ENCODE data around the gene PFN4. TPM values are rescaled to one million over a fixed set of nuclear protein-coding genes. Genes with fewer than 3 reads are reported as not detected.

Gene PFN4
- total RNA-seq, 4 donors from 2014 or later: 0.80 TPM; not detected in 3

GRCh38 chr2:24084386-24085199, 38.5 kb downstream of the PFN4 start, which contains the start of gene TP53I3:
TP53I3 (minus strand) TSS chr2:24084834; CDS start chr2:24084326, 508 bp downstream.
- Histone ChIP-seq H3K4me1 (peaks cover 8 to 27% (median 15%) of the 10 kb centered on the region in 4 donors), H3K4me3 (peak within 1 kb of the TSS; percentile 42 to 63 (median 53)), H3K36me3 (peaks cover 0 to 8% (median 0%) of the 10 kb centered on the region in 4 donors), H3K9me3 (no peaks in the 10 kb centered on the region), H3K27me3 (no peaks in the 10 kb centered on the region), H3K27ac (peak within 1 kb of the TSS; percentile 92 to 96 (median 93))
- WGBS, 2 donors (ENCODE audit: low coverage in 1 of 2): 0 to 2% methylated on average over 5 to 40 of the region's 44 CpGs
- intact Hi-C loops (cut with DNase I; ENCODE audit: low total_unique reads): loop anchor here (1.0 kb wide), 1 partner anchor 157 kb away; the partner anchor contains the start of gene ATAD2B
- DNase-seq: peak; percentile 91
- TF ChIP-seq POLR2AphosphoS5 (IDR thresholded peaks at IDR 0.05) (peak; percentile 76 to 86 (median 83)), POLR2A (IDR thresholded peaks at IDR 0.05) (peak; percentile 93), EP300 (IDR thresholded peaks at IDR 0.05; ENCODE audit: low read depth) (no peak), CTCF (IDR thresholded peaks at IDR 0.05) (peak; percentile 96 to 100 (median 98))
- in situ Hi-C loops (cut with MboI; ENCODE audit: low pct_ligation_motif_present in 1 of 4, low pct_unique_long_range_greater_than_20kb in 1 of 4, low sequenced_read_pairs in 3 of 4): no loop called here

- Histone ChIP-seq H3K9me3 (no peaks in the 10 kb centered on the region), H3K27me3 (no peaks in the 10 kb centered on the region), H3K27ac (peak overlapping the region; percentile 92 to 96 (median 93)), H3K4me1 (peaks cover 8 to 27% (median 15%) of the 10 kb centered on the region in 4 donors), H3K36me3 (peaks cover 0 to 8% (median 0%) of the 10 kb centered on the region in 4 donors), H3K4me3 (peak overlapping the region; percentile 21 to 63 (median 53))
- intact Hi-C loops (cut with DNase I; ENCODE audit: low total_unique reads): loop anchor here (1.0 kb wide), 1 partner anchor 156 kb away; the partner anchor contains the start of gene ATAD2B
- 6% methylated on average over 22 of the region's 30 CpGs; no CpG with 5 or more reads in 1 of the 2 donors for WGBS, 2 donors (ENCODE audit: low coverage in 1 of 2)
- in situ Hi-C loops (cut with MboI; ENCODE audit: low pct_ligation_motif_present in 1 of 4, low pct_unique_long_range_greater_than_20kb in 1 of 4, low sequenced_read_pairs in 3 of 4): no loop called here
- DNase-seq: peak; percentile 94
- peak; percentile 47 to 81 (median 66) for TF ChIP-seq POLR2AphosphoS5 (IDR thresholded peaks at IDR 0.05)
- TF ChIP-seq CTCF (IDR thresholded peaks at IDR 0.05): no peak
- peak; percentile 67 for TF ChIP-seq POLR2A (IDR thresholded peaks at IDR 0.05)
- peak; percentile 66 for TF ChIP-seq EP300 (IDR thresholded peaks at IDR 0.05; ENCODE audit: low read depth)
These were observed 39.4 kb downstream of the PFN4 start for GRCh38 chr2:24083567-24084385.

- Histone ChIP-seq H3K27me3 (no peaks in the 10 kb centered on the region), H3K9me3 (no peaks in the 10 kb centered on the region), H3K27ac (peak overlapping the region; percentile 92 to 96 (median 93)), H3K36me3 (peaks cover 0 to 8% (median 0%) of the 10 kb centered on the region in 4 donors), H3K4me3 (peak overlapping the region in 3 of 4 donors; percentile 51 to 63 (median 55)), H3K4me1 (peaks cover 8 to 34% (median 16%) of the 10 kb centered on the region in 4 donors)
- intact Hi-C loops (cut with DNase I; ENCODE audit: low total_unique reads): no loop called here
- in situ Hi-C loops (cut with MboI; ENCODE audit: low pct_ligation_motif_present in 1 of 4, low pct_unique_long_range_greater_than_20kb in 1 of 4, low sequenced_read_pairs in 3 of 4): no loop called here
- 64 to 88% methylated on average over 3 to 8 of the region's 8 CpGs for WGBS, 2 donors (ENCODE audit: low coverage in 1 of 2)
- DNase-seq: no peak
- no peak for TF ChIP-seq EP300 (IDR thresholded peaks at IDR 0.05; ENCODE audit: low read depth)
- no peak for TF ChIP-seq POLR2A (IDR thresholded peaks at IDR 0.05)
- no peak for TF ChIP-seq POLR2AphosphoS5 (IDR thresholded peaks at IDR 0.05)
- no peak for TF ChIP-seq CTCF (IDR thresholded peaks at IDR 0.05)
These were observed 40.2 kb downstream of the PFN4 start for GRCh38 chr2:24082787-24083566.
